ENCODE data around the gene TEX51. TPM values are rescaled to one million over a fixed set of nuclear protein-coding genes. Genes with fewer than 3 reads are reported as not detected.

TEX51 gene
- total RNA-seq, 1 experiment from 2014 or later = not detected

- no peak for DNase-seq (ENCODE audit: low read depth)
Observed at GRCh38 chr2:126878601-126879000, 20.1 kb upstream of the TEX51 start.

GRCh38 chr2:126879348-126880298 lies 19.1 kb upstream of the TEX51 start:
- no peak for DNase-seq (ENCODE audit: low read depth)

- DNase-seq (ENCODE audit: low read depth) = no peak
Observed at GRCh38 chr2:126880324-126880723, 18.4 kb upstream of the TEX51 start.

- DNase-seq (ENCODE audit: low read depth) = no peak
Observed at GRCh38 chr2:126880817-126881216, 17.9 kb upstream of the TEX51 start.

GRCh38 chr2:126881591-126881990 lies 17.1 kb upstream of the TEX51 start:
- no peak for DNase-seq (ENCODE audit: low read depth)

GRCh38 chr2:126882181-126882580 lies 16.5 kb upstream of the TEX51 start:
- no peak for DNase-seq (ENCODE audit: low read depth)

GRCh38 chr2:126882736-126883665 lies 15.7 kb upstream of the TEX51 start:
- DNase-seq (ENCODE audit: low read depth) = no peak

GRCh38 chr2:126883666-126884040 lies 15.0 kb upstream of the TEX51 start:
- DNase-seq (ENCODE audit: low read depth) = no peak

- no peak for DNase-seq (ENCODE audit: low read depth)
Observed at GRCh38 chr2:126884861-126885750, 13.6 kb upstream of the TEX51 start.

GRCh38 chr2:126885751-126886210 lies 12.9 kb upstream of the TEX51 start:
- peak; percentile 34 for DNase-seq (ENCODE audit: low read depth)

GRCh38 chr2:126886211-126886915 lies 12.3 kb upstream of the TEX51 start:
- peak; percentile 19 for DNase-seq (ENCODE audit: low read depth)

GRCh38 chr2:126886916-126887280 lies 11.8 kb upstream of the TEX51 start:
- DNase-seq (ENCODE audit: low read depth) = no peak

GRCh38 chr2:126887506-126887905 lies 11.2 kb upstream of the TEX51 start:
- no peak for DNase-seq (ENCODE audit: low read depth)

- no peak for DNase-seq (ENCODE audit: low read depth)
Observed at GRCh38 chr2:126888046-126888445, 10.6 kb upstream of the TEX51 start.

GRCh38 chr2:126889071-126889470 lies 9.6 kb upstream of the TEX51 start:
- DNase-seq (ENCODE audit: low read depth) = no peak

GRCh38 chr2:126889496-126890135 lies 9.1 kb upstream of the TEX51 start:
- no peak for DNase-seq (ENCODE audit: low read depth)

- no peak for DNase-seq (ENCODE audit: low read depth)
Observed at GRCh38 chr2:126890136-126890510, 8.6 kb upstream of the TEX51 start.

GRCh38 chr2:126890551-126891450 lies 7.9 kb upstream of the TEX51 start:
- no peak for DNase-seq (ENCODE audit: low read depth)

Data from LHCN-M2 (cell line).